ENCODE results near the gene FAM222B. TPM values are rescaled to one million over a fixed set of nuclear protein-coding genes. Genes with fewer than 3 reads are reported as not detected.

Gene FAM222B
- total and polyA plus RNA-seq, 2 experiments from 2014 or later: 63.7 to 78.5 TPM

DNA sequence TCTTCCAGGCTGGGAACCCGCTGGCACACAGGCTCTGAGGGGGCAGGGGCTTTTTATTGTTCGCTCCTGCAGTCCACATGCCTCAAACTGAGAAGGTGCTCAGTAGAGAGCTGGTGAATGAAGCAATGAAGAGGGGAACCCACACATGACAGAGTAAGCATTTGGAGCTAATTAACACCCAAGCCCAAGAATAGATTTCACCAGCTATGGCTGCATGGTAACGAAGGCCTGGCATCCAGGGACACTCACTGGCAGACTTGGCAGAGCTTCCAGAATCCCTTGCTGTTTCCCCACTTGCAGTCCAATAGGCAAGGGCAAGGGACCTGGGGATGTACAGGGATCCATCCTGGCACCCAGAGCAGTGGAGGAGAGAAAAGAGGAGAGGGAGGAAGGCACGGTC, 42.8 kb upstream of the FAM222B start (continued):
- TF ChIP-seq ZNF114 (CRISPR knock-in tag; IDR thresholded peaks at IDR 0.05) (no peak), ETS1 (IDR thresholded peaks at IDR 0.05) (no peak), STAT1 (IDR thresholded peaks at IDR 0.05; ENCODE audit: unreplicated experiment) (no peak)

- Histone ChIP-seq H3F3A (replicated peaks; ENCODE audit: low read depth) (no peaks in the 10 kb centered on the region), H3K4me1 (ENCODE audit: insufficient read depth) (peaks cover 7% of the 10 kb centered on the region), H3K27ac (ENCODE audit: low read depth) (no peak overlapping the region), H3K4me2 (no peak overlapping the region), H3K9me2 (ENCODE audit: insufficient read depth) (no peaks in the 10 kb centered on the region), H3K27me3 (ENCODE audit: insufficient read depth) (no peaks in the 10 kb centered on the region), H3K4me3 (no peak overlapping the region), H4K20me1 (replicated peaks; ENCODE audit: insufficient read depth) (no peaks in the 10 kb centered on the region), H3K79me2 (replicated peaks; ENCODE audit: insufficient read depth) (no peaks in the 10 kb centered on the region), H2AFZ (no peak overlapping the region), H3K36me3 (ENCODE audit: insufficient read depth) (no peaks in the 10 kb centered on the region; the same call in 1 of the 2 replicates)
- ATAC-seq (no peak), DNase-seq (ENCODE audit: low spot score) (no peak)
- peaks cover 12% of the 10 kb centered on the region for H3K27me3 Mint-ChIP-seq (ENCODE audit: insufficient read depth, low read depth, poor library complexity)
- peaks cover 19% of the 10 kb centered on the region for H3K4me1 Mint-ChIP-seq
- no peak overlapping the region for H3K27ac Mint-ChIP-seq
- no peak overlapping the region for H3K4me3 Mint-ChIP-seq
- H3K9me3 Mint-ChIP-seq: no peaks in the 10 kb centered on the region
- peaks cover 52% of the 10 kb centered on the region for H3K36me3 Mint-ChIP-seq (ENCODE audit: low read depth)
- TF ChIP-seq ZNF114 (CRISPR knock-in tag; IDR thresholded peaks at IDR 0.05): no peak
- no peak for TF ChIP-seq ZNF331 (CRISPR knock-in tag; IDR thresholded peaks at IDR 0.05; ENCODE audit: low read depth)
- TF ChIP-seq EZH2 (IDR thresholded peaks at IDR 0.05; ENCODE audit: low read depth, unreplicated experiment): no peak
- no peak for TF ChIP-seq STAT1 (IDR thresholded peaks at IDR 0.05; ENCODE audit: unreplicated experiment)
- no peak for TF ChIP-seq EZH2phosphoT487 (IDR thresholded peaks at IDR 0.05; ENCODE audit: unreplicated experiment)
- TF ChIP-seq, protein P1, sequence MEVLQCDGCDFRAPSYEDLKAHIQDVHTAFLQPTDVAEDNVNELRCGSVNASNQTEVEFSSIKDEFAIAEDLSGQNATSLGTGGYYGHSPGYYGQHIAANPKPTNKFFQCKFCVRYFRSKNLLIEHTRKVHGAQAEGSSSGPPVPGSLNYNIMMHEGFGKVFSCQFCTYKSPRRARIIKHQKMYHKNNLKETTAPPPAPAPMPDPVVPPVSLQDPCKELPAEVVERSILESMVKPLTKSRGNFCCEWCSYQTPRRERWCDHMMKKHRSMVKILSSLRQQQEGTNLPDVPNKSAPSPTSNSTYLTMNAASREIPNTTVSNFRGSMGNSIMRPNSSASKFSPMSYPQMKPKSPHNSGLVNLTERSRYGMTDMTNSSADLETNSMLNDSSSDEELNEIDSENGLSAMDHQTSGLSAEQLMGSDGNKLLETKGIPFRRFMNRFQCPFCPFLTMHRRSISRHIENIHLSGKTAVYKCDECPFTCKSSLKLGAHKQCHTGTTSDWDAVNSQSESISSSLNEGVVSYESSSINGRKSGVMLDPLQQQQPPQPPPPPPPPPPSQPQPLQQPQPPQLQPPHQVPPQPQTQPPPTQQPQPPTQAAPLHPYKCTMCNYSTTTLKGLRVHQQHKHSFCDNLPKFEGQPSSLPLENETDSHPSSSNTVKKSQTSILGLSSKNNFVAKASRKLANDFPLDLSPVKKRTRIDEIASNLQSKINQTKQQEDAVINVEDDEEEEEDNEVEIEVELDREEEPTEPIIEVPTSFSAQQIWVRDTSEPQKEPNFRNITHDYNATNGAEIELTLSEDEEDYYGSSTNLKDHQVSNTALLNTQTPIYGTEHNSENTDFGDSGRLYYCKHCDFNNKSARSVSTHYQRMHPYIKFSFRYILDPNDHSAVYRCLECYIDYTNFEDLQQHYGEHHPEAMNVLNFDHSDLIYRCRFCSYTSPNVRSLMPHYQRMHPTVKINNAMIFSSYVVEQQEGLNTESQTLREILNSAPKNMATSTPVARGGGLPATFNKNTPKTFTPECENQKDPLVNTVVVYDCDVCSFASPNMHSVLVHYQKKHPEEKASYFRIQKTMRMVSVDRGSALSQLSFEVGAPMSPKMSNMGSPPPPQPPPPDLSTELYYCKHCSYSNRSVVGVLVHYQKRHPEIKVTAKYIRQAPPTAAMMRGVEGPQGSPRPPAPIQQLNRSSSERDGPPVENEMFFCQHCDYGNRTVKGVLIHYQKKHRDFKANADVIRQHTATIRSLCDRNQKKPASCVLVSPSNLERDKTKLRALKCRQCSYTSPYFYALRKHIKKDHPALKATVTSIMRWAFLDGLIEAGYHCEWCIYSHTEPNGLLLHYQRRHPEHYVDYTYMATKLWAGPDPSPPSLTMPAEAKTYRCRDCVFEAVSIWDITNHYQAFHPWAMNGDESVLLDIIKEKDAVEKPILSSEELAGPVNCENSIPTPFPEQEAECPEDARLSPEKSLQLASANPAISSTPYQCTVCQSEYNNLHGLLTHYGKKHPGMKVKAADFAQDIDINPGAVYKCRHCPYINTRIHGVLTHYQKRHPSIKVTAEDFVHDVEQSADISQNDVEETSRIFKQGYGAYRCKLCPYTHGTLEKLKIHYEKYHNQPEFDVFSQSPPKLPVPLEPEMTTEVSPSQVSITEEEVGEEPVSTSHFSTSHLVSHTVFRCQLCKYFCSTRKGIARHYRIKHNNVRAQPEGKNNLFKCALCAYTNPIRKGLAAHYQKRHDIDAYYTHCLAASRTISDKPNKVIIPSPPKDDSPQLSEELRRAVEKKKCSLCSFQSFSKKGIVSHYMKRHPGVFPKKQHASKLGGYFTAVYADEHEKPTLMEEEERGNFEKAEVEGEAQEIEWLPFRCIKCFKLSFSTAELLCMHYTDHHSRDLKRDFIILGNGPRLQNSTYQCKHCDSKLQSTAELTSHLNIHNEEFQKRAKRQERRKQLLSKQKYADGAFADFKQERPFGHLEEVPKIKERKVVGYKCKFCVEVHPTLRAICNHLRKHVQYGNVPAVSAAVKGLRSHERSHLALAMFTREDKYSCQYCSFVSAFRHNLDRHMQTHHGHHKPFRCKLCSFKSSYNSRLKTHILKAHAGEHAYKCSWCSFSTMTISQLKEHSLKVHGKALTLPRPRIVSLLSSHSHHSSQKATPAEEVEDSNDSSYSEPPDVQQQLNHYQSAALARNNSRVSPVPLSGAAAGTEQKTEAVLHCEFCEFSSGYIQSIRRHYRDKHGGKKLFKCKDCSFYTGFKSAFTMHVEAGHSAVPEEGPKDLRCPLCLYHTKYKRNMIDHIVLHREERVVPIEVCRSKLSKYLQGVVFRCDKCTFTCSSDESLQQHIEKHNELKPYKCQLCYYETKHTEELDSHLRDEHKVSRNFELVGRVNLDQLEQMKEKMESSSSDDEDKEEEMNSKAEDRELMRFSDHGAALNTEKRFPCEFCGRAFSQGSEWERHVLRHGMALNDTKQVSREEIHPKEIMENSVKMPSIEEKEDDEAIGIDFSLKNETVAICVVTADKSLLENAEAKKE (CRISPR knock-in tag; IDR thresholded peaks at IDR 0.05): no peak
- TF ChIP-seq CTCF (conservative IDR thresholded peaks at IDR 0.05; ENCODE audit: low read depth in 2 of 2): no peak
- TF ChIP-seq, protein P2, sequence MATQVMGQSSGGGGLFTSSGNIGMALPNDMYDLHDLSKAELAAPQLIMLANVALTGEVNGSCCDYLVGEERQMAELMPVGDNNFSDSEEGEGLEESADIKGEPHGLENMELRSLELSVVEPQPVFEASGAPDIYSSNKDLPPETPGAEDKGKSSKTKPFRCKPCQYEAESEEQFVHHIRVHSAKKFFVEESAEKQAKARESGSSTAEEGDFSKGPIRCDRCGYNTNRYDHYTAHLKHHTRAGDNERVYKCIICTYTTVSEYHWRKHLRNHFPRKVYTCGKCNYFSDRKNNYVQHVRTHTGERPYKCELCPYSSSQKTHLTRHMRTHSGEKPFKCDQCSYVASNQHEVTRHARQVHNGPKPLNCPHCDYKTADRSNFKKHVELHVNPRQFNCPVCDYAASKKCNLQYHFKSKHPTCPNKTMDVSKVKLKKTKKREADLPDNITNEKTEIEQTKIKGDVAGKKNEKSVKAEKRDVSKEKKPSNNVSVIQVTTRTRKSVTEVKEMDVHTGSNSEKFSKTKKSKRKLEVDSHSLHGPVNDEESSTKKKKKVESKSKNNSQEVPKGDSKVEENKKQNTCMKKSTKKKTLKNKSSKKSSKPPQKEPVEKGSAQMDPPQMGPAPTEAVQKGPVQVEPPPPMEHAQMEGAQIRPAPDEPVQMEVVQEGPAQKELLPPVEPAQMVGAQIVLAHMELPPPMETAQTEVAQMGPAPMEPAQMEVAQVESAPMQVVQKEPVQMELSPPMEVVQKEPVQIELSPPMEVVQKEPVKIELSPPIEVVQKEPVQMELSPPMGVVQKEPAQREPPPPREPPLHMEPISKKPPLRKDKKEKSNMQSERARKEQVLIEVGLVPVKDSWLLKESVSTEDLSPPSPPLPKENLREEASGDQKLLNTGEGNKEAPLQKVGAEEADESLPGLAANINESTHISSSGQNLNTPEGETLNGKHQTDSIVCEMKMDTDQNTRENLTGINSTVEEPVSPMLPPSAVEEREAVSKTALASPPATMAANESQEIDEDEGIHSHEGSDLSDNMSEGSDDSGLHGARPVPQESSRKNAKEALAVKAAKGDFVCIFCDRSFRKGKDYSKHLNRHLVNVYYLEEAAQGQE (IDR thresholded peaks at IDR 0.05; ENCODE audit: unreplicated experiment): no peak
- no peak for TF ChIP-seq ETS1 (IDR thresholded peaks at IDR 0.05)
Observed at GRCh38 chr17:28883967-28884702, 41.5 kb upstream of the FAM222B start.
